IgD-negative memory B cell (primary cell): ENCODE data around the gene PFDN4. TPM values are rescaled to one million over a fixed set of nuclear protein-coding genes. Genes with fewer than 3 reads are reported as not detected.
"Not testable (repeated sequence)": the region's sequence is repeated elsewhere in the genome, so short reads cannot be mapped to it uniquely, and the experiment has no call there.

Experiments used
- H3K27ac Mint-ChIP-seq, 3 donors: one replicate each; pipeline ENCODE4 v1.8.0; 2020 to 2022; ENCODE audit warnings: mild to moderate bottlenecking in 3 of 3, mixed read lengths in 3 of 3, moderate library complexity in 1 of 3
- H3K27me3 Mint-ChIP-seq: one replicate; pipeline ENCODE4 v1.8.0; 2021; ENCODE audit warnings: mixed read lengths
- H3K36me3 Mint-ChIP-seq: one replicate; pipeline ENCODE4 v1.8.0; 2020; ENCODE audit warnings: mild to moderate bottlenecking, mixed read lengths
- H3K4me1 Mint-ChIP-seq, 3 donors: one replicate each; pipeline ENCODE4 v1.8.0; 2020 to 2022; ENCODE audit warnings: mixed read lengths in 3 of 3, mild to moderate bottlenecking in 1 of 3
- H3K4me3 Mint-ChIP-seq, 4 donors: one replicate each; pipeline ENCODE4 v1.8.0; 2020 to 2022; ENCODE audit warnings: mild to moderate bottlenecking in 4 of 4, mixed read lengths in 4 of 4, moderate library complexity in 3 of 4
- H3K9me3 Mint-ChIP-seq, 3 donors: one replicate each; pipeline ENCODE4 v1.8.0; 2020 to 2021; ENCODE audit warnings: mixed read lengths in 3 of 3, mild to moderate bottlenecking in 1 of 3
- polyA plus RNA-seq: library from polyadenylated mRNA; unstranded; fragments of 300-500 nt; fragmentation: Illumina TruSeq; gene quantifications from one replicate; pipeline ENCODE4 v1.2.3, GENCODE V29; 2021

The PFDN4 gene
- polyA plus RNA-seq, 1 donor from 2014 or later, result 45.6 TPM

DNA sequence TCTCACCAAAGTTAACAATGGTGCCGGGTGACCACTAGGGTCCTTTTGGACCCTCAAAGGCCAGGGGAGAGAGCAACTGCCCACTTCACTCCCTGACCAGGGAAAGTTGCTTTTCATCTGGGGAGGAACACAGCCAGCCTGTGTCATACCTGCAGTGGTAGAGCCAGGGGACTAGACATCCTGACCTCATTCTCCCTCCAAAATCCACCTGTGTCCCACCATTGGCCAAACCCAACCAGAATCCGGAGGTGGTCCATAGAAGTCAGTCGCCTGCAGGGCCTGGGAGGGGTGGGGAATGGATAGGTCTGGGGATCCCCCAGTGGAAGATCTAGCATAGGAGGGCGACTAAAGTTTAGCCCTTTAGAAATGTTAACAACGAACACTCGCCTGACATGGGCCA, 12.8 kb downstream of the PFDN4 start:
- Mint-ChIP-seq H3K36me3 (no peaks in the 10 kb centered on the region), H3K9me3 (no peaks in the 10 kb centered on the region), H3K4me1 (peaks cover 0 to 1% (median 0%) of the 10 kb centered on the region in 3 donors), H3K27ac (no peak overlapping the region), H3K27me3 (no peaks in the 10 kb centered on the region), H3K4me3 (no peak overlapping the region)

DNA sequence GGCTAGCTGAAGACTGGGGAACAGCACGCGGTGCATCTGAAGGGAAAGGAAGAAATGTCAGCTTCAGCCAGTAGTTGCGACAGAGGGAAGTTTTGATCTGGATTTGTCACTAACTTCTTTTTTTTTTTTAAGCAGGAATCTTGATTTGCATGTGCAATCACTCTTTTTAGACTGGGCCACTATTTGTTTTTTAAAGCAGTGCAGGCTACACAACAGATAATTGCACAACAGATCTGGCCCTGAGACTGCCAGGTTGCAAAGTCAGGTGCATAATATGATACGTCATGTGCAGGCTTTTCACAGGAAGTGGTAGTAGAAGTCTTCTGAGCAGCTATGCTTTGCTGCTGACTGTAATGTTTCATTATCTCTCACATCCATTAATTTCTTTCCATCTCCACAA, 13.5 kb downstream of the PFDN4 start:
- no peaks in the 10 kb centered on the region for H3K36me3 Mint-ChIP-seq
- no peak overlapping the region for H3K27ac Mint-ChIP-seq
- no peaks in the 10 kb centered on the region for H3K27me3 Mint-ChIP-seq
- H3K4me1 Mint-ChIP-seq, result peaks cover 0 to 1% (median 0%) of the 10 kb centered on the region in 3 donors
- no peak overlapping the region for H3K4me3 Mint-ChIP-seq
- H3K9me3 Mint-ChIP-seq, result no peaks in the 10 kb centered on the region

DNA sequence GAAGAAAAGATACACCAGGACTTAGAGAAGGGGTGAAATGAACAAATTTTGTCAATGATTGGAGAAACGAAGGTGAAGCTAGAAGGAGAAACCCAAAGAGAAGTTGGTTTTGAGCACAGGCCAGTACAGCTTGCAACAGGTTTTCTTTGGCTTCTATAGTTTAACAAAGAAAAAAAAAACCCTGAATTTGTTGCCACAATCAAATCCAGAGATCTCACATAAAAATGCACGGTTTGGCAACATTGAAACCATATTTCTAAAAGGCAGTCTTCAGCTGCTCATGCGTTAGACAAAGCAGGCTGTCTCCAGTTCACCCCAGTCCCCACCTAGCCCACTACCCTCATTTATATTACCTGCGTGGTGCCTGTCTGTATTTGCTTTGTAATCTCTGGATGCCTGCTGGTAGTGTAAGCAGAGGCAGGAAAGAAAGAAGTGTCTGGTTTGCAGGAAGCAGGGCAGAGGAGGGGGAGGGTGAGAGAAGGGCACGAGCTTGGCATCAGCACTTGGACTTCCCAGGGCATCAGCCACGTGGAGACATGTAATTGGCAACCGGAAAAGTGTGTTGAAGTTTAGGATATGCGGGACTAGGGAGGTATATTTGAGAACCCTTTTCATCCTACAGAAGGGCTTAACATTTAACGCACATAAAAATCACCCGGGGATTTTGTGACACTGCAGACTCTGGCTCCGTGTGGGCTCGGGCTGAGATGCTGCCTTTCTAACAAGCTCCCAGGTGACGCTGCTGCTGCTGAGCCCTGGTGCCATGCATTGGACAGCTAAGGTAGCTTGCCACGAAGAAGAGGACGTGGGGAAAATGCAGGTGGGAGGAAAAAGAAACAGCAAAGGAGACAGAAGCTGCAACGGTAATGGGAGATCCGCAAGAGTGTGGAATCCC, 14.4 kb downstream of the PFDN4 start:
- Mint-ChIP-seq H3K4me1 (peaks cover 0 to 2% (median 0%) of the 10 kb centered on the region in 3 donors), H3K36me3 (no peaks in the 10 kb centered on the region), H3K4me3 (no peak overlapping the region), H3K27me3 (no peaks in the 10 kb centered on the region), H3K27ac (no peak overlapping the region), H3K9me3 (no peaks in the 10 kb centered on the region)

DNA sequence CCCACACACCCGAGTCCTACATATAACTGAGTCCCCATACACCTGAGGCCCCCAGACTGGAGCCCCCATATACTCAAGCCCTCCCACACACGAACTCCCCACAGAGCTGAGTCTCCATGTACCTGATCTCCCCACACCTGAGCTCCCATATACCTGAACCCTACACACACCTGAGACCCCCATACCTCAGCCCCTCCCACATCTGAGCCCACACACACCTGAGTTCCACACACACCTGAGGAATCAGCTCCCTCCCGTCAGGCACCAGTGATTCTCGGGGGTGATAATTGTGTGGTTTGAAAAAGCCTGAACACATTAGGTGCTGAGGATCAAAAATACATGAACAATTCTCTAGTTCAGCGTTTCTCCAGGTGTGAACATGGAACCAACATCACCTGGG, 15.4 kb downstream of the PFDN4 start:
- H3K4me1 Mint-ChIP-seq, result peaks cover 0 to 8% (median 0%) of the 10 kb centered on the region in 3 donors
- no peak overlapping the region for H3K27ac Mint-ChIP-seq
- peaks cover 0 to 8% (median 2%) of the 10 kb centered on the region in 3 donors for H3K9me3 Mint-ChIP-seq
- no peaks in the 10 kb centered on the region for H3K27me3 Mint-ChIP-seq
- H3K4me3 Mint-ChIP-seq, result no peak overlapping the region
- H3K36me3 Mint-ChIP-seq, result no peaks in the 10 kb centered on the region

DNA sequence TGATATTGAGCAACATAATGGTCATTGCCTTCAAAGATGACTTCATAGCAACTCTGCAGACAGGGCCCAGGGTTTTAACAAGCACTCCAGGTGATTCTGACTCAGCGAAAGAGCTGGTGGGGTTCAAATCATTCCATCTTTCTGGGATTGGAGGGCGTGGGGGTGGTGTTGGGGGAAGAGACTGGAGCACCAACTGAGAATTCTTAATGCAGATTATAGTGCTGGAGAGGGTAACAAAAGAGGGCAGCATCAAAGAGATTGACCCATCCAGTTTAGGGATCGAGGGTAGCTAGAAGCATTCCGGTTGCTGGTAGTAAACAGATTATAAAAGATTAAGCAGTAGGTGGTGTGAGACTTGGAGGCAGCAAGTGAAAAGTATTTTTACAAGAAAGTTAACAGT, 15.9 kb downstream of the PFDN4 start:
- H3K27me3 Mint-ChIP-seq, result no peaks in the 10 kb centered on the region

DNA sequence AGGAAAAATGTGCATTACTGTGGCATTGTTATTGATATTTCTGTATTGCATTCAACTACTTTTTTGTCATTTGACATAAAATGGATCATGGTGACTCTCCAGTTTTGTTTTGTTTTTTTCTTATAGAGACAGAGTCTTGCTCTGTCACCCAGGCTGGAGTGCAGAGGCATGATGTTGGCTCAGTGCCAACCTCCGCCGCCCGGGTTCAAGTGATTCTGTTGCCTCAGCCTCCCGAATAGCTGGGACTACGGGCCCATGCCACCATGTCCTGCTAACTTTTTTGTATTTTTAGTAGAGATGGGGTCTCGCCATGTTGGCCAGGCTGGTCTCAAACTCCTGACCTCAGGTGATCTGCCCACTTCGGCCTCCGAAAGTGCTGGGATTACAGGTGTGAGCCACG, 16.8 kb downstream of the PFDN4 start:
- not testable (repeated sequence) for H3K9me3 Mint-ChIP-seq, H3K4me3 Mint-ChIP-seq, H3K27me3 Mint-ChIP-seq, H3K4me1 Mint-ChIP-seq, H3K27ac Mint-ChIP-seq, H3K36me3 Mint-ChIP-seq

More for the DNA sequence above, 15.9 kb downstream of the PFDN4 start:
- Mint-ChIP-seq H3K4me3 (no peak overlapping the region), H3K9me3 (peaks cover 0 to 8% (median 2%) of the 10 kb centered on the region in 3 donors), H3K4me1 (peaks cover 0 to 8% (median 0%) of the 10 kb centered on the region in 3 donors), H3K27ac (no peak overlapping the region), H3K36me3 (no peaks in the 10 kb centered on the region)

DNA sequence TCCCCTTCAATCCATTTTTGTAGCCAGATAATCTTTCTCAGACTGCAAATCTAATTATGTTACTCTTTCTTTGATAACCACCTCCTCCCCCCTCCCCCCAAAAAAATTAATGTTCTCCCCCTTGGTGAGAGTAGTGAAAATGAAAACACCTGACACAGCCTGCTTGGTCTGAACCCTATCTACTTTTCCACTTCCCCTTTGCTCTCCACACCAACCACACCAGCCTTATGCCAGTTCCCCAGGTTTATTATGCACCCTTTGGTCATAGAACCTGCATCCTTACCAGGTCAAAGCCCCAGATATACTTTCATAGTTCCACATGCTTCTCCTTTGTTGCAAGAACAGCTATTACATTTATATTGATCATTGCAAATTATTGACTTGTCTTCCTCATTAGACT, 19.4 kb downstream of the PFDN4 start:
- peak overlapping the region in 2 of 3 donors; percentile 5 to 12 for H3K27ac Mint-ChIP-seq

DNA sequence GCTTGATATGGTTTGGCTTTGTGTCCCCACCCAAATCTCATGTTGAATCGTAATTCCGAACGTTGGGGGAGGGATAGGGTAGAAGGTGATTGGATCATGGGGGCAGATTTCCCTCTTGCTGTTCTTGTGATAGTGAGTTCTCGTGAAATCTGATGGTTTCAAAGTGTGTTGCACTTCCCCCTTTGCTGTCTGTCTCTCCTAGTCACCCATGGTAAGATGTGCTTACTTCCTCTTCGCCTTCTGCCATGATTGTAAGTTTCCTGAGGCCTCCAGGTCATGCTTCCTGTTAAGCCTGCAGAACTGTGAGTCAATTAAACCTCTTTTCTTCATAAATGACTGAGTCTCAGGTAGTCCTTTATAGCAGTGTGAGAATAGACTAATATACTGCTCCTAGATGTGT, 19.9 kb downstream of the PFDN4 start:
- Mint-ChIP-seq H3K4me1 (peaks cover 0 to 6% (median 0%) of the 10 kb centered on the region in 3 donors), H3K27me3 (peaks cover 1% of the 10 kb centered on the region), H3K4me3 (no peak overlapping the region), H3K9me3 (peaks cover 0 to 15% (median 8%) of the 10 kb centered on the region in 3 donors), H3K27ac (peak overlapping the region in 2 of 3 donors; percentile 5 to 12), H3K36me3 (peaks cover 2% of the 10 kb centered on the region)

More for the DNA sequence above, 19.4 kb downstream of the PFDN4 start:
- H3K27me3 Mint-ChIP-seq, result no peaks in the 10 kb centered on the region
- no peak overlapping the region for H3K4me3 Mint-ChIP-seq
- H3K4me1 Mint-ChIP-seq, result peaks cover 0 to 6% (median 0%) of the 10 kb centered on the region in 3 donors
- peaks cover 2% of the 10 kb centered on the region for H3K36me3 Mint-ChIP-seq
- H3K9me3 Mint-ChIP-seq, result peaks cover 0 to 11% (median 8%) of the 10 kb centered on the region in 3 donors

DNA sequence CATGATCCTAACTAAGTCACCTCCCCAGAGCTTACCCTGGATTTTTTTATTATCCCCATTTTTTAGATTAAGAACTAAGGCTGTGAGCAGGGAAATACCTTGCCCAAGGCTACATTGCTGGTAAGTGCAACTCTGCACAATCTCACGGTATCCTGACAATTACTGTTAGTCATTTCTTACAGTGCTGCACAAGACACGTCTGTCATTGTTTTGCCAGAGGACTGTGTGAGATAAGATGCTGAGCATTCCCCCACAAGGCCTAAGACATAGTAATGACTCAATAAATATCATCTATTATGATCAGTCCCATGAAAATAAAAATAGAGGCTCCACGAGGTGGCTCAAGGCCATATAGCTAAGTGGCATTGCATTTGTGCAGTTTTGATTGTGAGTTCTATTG, 21.0 kb downstream of the PFDN4 start:
- Mint-ChIP-seq H3K36me3 (peaks cover 2% of the 10 kb centered on the region), H3K27ac (no peak overlapping the region), H3K4me3 (no peak overlapping the region), H3K27me3 (peaks cover 1% of the 10 kb centered on the region), H3K4me1 (peaks cover 0 to 6% (median 0%) of the 10 kb centered on the region in 3 donors), H3K9me3 (peaks cover 0 to 15% (median 13%) of the 10 kb centered on the region in 3 donors)

DNA sequence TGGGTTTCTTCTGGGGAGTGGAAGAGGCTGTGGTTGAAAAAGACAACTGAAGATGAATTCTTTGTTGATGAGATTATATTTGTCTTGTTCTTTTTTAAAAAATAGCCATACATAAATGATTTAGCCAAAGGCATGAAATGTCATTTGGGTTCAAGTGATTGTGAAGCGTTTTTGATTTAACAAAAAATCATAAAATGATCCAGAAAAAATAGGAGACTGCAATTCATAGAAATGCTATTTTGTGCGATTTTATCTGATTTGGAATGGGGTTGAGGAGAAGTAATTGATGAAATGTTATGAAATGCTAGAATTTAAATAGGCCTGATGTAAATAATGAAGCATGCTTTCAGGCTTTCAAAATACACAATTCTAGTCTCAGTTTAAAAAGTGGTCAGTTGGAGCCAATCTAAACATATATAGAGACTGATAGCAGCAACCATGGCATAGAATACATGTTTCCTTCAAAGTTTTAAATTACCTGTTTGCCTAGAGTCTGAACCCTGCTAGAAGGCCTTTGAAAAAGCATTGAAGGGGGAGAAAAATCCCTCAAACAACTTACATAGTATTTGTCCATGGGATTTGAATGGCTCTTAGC, 21.8 kb downstream of the PFDN4 start:
- Mint-ChIP-seq H3K27me3 (peaks cover 3% of the 10 kb centered on the region), H3K9me3 (peaks cover 0 to 15% (median 13%) of the 10 kb centered on the region in 3 donors), H3K4me3 (no peak overlapping the region), H3K27ac (no peak overlapping the region), H3K4me1 (peaks cover 0 to 6% (median 0%) of the 10 kb centered on the region in 3 donors), H3K36me3 (peaks cover 2% of the 10 kb centered on the region)

DNA sequence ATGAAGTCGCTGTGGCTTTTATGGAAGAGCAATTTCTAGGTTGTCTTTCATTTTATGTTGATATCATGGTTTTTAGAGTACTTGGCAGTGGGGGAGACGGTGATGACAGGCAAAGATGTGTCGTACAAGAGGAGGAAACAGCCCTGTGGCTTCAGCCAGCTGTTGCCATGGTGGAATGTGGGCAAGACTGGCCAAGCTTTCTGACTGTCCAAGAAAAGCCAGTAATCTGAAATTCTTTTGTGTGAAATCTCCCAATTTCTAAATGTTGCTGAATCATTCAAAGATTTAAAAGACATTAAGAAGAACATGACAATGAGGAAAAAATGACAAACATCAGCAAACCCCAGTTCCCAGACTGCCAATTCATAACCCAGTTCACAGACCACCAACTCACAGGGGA, 23.1 kb downstream of the PFDN4 start:
- H3K27me3 Mint-ChIP-seq, result peaks cover 6% of the 10 kb centered on the region
- peaks cover 0 to 15% (median 13%) of the 10 kb centered on the region in 3 donors for H3K9me3 Mint-ChIP-seq
- peaks cover 0 to 6% (median 0%) of the 10 kb centered on the region in 3 donors for H3K4me1 Mint-ChIP-seq
- no peak overlapping the region for H3K27ac Mint-ChIP-seq
- H3K36me3 Mint-ChIP-seq, result peaks cover 2% of the 10 kb centered on the region
- H3K4me3 Mint-ChIP-seq, result no peak overlapping the region

DNA sequence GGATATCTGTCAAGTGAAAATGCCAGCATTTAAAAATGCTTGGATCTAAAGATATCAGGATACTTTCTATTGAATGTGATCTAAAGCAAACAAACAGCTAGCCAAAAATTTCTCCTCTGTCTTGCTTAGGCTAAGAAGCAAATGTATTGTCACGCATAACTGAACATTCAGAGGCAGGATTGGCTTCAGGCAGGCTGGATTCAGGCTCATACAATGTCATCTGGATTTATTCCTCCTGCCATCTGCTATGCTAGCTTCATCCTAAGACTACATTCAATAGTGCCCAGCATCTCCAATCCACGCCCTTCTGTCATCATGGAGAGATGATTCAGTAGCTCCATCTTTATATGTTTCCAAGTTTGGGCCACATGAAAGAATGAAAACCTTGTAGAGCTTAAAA, 27.1 kb downstream of the PFDN4 start:
- Mint-ChIP-seq H3K36me3 (peaks cover 2% of the 10 kb centered on the region), H3K27ac (no peak overlapping the region), H3K27me3 (peaks cover 21% of the 10 kb centered on the region), H3K9me3 (peaks cover 0 to 10% (median 7%) of the 10 kb centered on the region in 3 donors), H3K4me3 (no peak overlapping the region), H3K4me1 (no peaks in the 10 kb centered on the region)

DNA sequence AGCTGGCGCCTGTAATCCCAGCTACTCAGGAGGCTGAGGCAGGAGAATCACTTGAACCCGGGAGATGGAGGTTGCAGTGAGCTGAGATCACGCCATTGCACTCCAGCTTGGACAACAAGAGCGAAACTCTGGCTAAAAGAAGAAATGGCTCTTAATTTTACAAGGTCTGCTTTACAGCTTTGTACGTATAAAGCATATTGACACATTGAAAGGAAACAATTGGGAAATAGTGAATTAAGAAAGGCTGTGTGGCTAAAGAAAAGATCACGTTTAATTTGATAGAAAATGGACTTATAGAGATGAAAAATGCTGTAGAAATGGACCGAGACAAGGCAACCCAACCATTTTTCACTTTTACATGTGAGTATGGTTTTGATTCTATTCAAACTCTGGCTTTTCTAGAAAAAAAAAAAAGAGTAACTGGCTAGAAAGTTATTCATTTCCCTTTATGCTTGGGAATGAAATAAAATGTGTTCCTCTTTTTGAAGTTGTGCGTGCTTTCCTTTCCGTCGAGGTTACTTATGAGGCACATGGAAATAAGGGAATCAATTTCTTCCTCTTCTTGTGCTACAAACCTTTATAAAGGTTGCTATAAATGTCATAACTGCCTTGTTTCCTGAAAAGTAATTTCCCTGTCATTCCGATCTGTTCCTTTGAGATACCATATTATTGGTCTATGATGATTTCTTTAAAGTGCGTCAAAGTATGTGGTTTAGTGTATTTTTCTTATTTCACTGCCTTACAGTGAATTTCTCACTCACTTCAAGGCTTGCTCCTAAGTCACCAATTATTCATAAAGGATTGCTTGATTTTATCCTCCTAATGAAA, 29.4 kb downstream of the PFDN4 start:
- H3K27ac Mint-ChIP-seq, result no peak overlapping the region
- no peak overlapping the region for H3K4me3 Mint-ChIP-seq
- H3K27me3 Mint-ChIP-seq, result peaks cover 21% of the 10 kb centered on the region
- H3K9me3 Mint-ChIP-seq, result peaks cover 0 to 5% (median 3%) of the 10 kb centered on the region in 3 donors
- H3K4me1 Mint-ChIP-seq, result no peaks in the 10 kb centered on the region
- no peaks in the 10 kb centered on the region for H3K36me3 Mint-ChIP-seq

DNA sequence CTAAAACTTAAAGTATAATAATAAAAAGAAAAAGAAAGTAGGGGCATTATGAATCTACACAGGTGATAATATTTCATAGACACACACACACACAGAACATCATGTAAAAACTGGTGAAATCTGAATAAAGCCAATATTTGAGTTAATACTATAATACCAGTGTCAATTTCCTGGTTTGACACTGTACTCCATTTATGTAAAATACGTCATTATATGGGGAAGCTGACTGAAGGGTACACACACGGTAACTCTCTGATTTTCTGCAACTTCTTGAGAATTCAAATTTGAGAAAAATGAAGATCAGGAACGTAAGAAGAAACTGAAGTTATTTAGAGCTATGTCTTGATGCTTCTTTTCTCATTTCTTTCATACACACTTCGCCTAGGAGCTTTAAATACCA, 36.2 kb downstream of the PFDN4 start:
- peaks cover 4% of the 10 kb centered on the region for H3K27me3 Mint-ChIP-seq
- peaks cover 3 to 11% (median 6%) of the 10 kb centered on the region in 3 donors for H3K9me3 Mint-ChIP-seq
- H3K4me1 Mint-ChIP-seq, result no peaks in the 10 kb centered on the region
- H3K36me3 Mint-ChIP-seq, result no peaks in the 10 kb centered on the region
- H3K4me3 Mint-ChIP-seq, result no peak overlapping the region
- H3K27ac Mint-ChIP-seq, result no peak overlapping the region

DNA sequence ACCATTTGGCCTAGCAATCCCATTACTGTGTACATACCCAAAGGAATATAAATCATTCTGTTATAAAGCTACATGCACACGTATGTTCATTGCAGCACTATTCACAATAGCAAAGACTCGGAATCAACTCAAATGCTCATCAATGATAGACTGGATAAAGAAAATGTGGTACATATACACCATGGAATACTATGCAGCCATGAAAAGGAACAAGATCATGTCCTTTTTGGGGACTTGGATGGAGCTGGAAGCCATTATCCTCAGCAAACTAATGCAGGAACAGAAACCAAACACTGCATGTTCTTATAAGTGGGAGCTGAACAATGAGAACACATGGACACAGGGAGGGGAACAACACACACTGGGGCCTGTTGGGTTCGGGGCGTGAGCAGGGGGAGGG, 40.8 kb downstream of the PFDN4 start:
- H3K27me3 Mint-ChIP-seq, result not testable (repeated sequence)
- peak overlapping the region in 1 of 4 donors; percentile 34 for H3K4me3 Mint-ChIP-seq

More for the DNA sequence above, 40.8 kb downstream of the PFDN4 start:
- H3K36me3 Mint-ChIP-seq, H3K27ac Mint-ChIP-seq, H3K4me1 Mint-ChIP-seq: not testable (repeated sequence)
- H3K9me3 Mint-ChIP-seq, result peaks cover 5 to 11% (median 7%) of the 10 kb centered on the region in 3 donors
